ENCODE measurements around the gene POU2F3. TPM values are rescaled to one million over a fixed set of nuclear protein-coding genes. Genes with fewer than 3 reads are reported as not detected.

Gene POU2F3
- total and polyA plus RNA-seq, 2 of the 13 experiments (the other 11 are each of a cell fraction or from before 2014, with no cell fraction given): not detected

- TF ChIP-seq NFATC3 (CRISPR knock-in tag; IDR thresholded peaks at IDR 0.05) (no peak), ZMYM2 (CRISPR knock-in tag; IDR thresholded peaks at IDR 0.05) (no peak), ZNF772 (CRISPR knock-in tag; IDR thresholded peaks at IDR 0.05) (no peak), MXI1 (IDR thresholded peaks at IDR 0.05; ENCODE audit: borderline replicate concordance, low read depth, low read length) (no peak; the same call in 2 of the 3 replicates), ZNF792 (CRISPR knock-in tag; IDR thresholded peaks at IDR 0.05) (no peak), ZNF280B (CRISPR knock-in tag; IDR thresholded peaks at IDR 0.05; ENCODE audit: borderline replicate concordance) (0 out of 2 replicates have a peak, but pooled peaks have one; percentile 50), ELK4 (CRISPR knock-in tag; IDR thresholded peaks at IDR 0.05; ENCODE audit: borderline replicate concordance) (no peak), ZNF460 (CRISPR knock-in tag; IDR thresholded peaks at IDR 0.05; ENCODE audit: borderline replicate concordance) (no peak), NCOA5 (CRISPR knock-in tag; IDR thresholded peaks at IDR 0.05) (no peak), ZBTB38 (CRISPR knock-in tag; IDR thresholded peaks at IDR 0.05) (no peak), TBP (CRISPR knock-in tag; IDR thresholded peaks at IDR 0.05) (no peak), RCOR2 (CRISPR knock-in tag; IDR thresholded peaks at IDR 0.05) (no peak), SMARCC2 (IDR thresholded peaks at IDR 0.05) (no peak), CENPBD1 (CRISPR knock-in tag; IDR thresholded peaks at IDR 0.05; ENCODE audit: borderline replicate concordance, low read depth) (no peak), MEIS2 (CRISPR knock-in tag; IDR thresholded peaks at IDR 0.05) (peak; percentile 60; the same call in 1 of the 2 replicates), ZNF580 (CRISPR knock-in tag; IDR thresholded peaks at IDR 0.05; ENCODE audit: borderline replicate concordance, low read depth) (no peak), ZNF660 (CRISPR knock-in tag; IDR thresholded peaks at IDR 0.05; ENCODE audit: borderline replicate concordance, low read depth) (no peak), ZNF737 (CRISPR knock-in tag; IDR thresholded peaks at IDR 0.05; ENCODE audit: borderline replicate concordance) (no peak), PAWR (CRISPR knock-in tag; IDR thresholded peaks at IDR 0.05; ENCODE audit: borderline replicate concordance) (no peak), ZBTB8A (CRISPR knock-in tag; IDR thresholded peaks at IDR 0.05; ENCODE audit: borderline replicate concordance, low read depth) (no peak), DBP (CRISPR knock-in tag; IDR thresholded peaks at IDR 0.05; ENCODE audit: not compliant biosample characterization) (no peak), DMAP1 (CRISPR knock-in tag; IDR thresholded peaks at IDR 0.05) (no peak), HNRNPL (IDR thresholded peaks at IDR 0.05; ENCODE audit: low read depth, low read length) (no peak), TIGD3 (CRISPR knock-in tag; IDR thresholded peaks at IDR 0.05; ENCODE audit: borderline replicate concordance) (no peak), ZNF850 (CRISPR knock-in tag; conservative IDR thresholded peaks at IDR 0.05) (no peak)
Observed at GRCh38 chr11:120324932-120325810, 85.2 kb downstream of the POU2F3 start, which contains the start of gene TLCD5 (continued).
